GM12801 (cell line): ENCODE results near the gene AUNIP.

Experiments
- TF ChIP-seq, protein P1 (sequence below): IDR thresholded peaks from one replicate; pipeline ENCODE4 v1.5.1; 2011; ENCODE audit warnings: control low read depth; ENCODE audit not compliant: insufficient read length; ENCODE audit errors: extremely low read depth

AUNIP gene

DNA sequence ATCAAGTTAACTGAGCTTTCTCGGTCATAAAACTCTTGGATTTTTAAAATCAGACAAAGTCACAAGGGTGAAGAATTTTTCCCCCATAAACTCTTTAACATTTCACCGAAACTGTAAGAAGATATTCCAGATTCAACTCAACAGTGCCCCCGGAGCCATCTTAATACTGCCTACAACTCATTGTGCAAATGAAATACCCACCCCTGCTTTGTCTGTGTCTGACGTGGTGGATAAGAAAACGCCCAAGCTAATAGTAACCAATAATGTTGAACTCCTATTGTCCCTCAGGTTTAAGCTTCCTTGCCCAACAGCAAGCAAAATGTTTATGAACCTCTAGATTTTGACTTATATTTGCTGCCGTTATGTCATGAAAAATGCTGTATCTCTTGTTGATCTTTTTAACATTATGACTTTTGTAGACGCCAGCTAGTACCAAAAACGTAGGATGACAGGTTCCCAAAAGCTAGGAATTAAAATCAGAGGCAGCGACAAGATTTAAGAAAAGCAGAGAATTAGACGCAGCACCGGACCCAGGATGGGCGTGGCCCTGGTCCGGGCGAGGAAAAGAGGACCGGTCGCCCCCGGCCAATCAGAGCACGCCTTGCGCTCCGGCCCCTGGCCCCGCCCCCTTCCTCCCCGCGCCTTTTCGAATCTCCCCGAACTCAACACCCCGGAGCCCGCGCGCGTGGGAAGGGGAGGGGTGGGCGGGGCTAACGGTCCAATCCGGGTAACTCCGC lies 45.9 kb upstream of the AUNIP start:
- TF ChIP-seq, protein P1, sequence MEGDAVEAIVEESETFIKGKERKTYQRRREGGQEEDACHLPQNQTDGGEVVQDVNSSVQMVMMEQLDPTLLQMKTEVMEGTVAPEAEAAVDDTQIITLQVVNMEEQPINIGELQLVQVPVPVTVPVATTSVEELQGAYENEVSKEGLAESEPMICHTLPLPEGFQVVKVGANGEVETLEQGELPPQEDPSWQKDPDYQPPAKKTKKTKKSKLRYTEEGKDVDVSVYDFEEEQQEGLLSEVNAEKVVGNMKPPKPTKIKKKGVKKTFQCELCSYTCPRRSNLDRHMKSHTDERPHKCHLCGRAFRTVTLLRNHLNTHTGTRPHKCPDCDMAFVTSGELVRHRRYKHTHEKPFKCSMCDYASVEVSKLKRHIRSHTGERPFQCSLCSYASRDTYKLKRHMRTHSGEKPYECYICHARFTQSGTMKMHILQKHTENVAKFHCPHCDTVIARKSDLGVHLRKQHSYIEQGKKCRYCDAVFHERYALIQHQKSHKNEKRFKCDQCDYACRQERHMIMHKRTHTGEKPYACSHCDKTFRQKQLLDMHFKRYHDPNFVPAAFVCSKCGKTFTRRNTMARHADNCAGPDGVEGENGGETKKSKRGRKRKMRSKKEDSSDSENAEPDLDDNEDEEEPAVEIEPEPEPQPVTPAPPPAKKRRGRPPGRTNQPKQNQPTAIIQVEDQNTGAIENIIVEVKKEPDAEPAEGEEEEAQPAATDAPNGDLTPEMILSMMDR, result no peak

DNA sequence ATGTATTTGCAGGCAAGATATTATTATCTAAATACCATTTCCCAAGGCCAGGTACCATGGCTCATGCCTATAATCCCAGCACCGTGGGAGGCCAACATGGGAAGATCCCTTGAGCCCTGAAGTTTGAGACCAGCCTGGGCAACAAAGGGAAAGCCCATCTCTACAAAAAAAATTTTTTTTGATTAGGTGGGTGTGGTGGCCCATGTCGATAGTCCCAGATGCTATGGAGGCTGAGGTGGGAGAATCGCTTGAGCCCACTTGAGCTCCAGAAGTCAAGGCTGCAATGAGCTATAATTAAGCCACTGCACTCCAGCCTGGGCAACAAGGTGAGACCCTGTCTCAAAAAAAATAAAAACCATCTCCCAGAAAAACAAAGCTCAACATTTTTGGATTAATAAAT lies 44.7 kb upstream of the AUNIP start:
- TF ChIP-seq, protein P1, result no peak

GRCh38 chr1:25902462-25902861 lies 43.2 kb upstream of the AUNIP start:
- TF ChIP-seq, protein P1, result no peak

DNA sequence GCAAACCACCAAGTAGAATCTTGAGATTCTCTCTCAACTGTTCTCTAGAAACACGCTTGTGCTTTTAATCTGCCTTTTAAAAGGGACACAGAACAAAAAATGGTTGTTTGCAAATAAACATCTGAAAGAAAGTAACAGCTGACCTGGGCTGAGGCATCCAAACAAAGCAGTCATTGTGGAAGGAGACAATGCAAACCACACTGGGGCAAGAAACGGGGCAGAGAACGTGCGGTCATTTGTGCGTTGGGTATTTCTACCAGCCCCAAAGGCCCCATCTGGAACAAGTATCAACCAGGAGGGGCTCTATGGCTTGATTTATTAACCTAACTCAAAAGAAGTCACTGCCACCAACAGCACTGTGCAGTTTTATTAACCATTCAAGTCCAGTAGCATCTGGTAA lies 41.0 kb upstream of the AUNIP start:
- TF ChIP-seq, protein P1, result no peak

DNA sequence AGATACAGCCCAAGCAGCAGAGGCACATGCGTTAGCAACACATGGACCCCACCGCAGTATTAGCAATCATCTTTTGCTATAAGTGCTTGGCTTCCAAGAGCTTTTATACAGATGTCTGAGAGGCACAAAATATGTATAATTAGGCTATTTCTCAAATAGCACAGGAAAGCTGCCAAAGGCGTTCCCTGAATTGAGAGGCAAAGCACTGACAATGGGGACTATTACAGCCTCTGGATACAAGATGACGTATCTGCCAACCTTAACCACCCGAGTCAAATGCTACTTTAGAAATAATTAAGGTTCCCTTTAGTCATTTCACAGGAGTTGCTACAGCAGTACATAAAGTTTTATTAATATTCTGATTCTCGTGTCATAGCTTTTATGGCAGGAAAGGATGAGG lies 40.5 kb upstream of the AUNIP start:
- TF ChIP-seq, protein P1, result no peak

- TF ChIP-seq, protein P1, result no peak
These were observed 39.2 kb upstream of the AUNIP start for GRCh38 chr1:25898223-25899015.

DNA sequence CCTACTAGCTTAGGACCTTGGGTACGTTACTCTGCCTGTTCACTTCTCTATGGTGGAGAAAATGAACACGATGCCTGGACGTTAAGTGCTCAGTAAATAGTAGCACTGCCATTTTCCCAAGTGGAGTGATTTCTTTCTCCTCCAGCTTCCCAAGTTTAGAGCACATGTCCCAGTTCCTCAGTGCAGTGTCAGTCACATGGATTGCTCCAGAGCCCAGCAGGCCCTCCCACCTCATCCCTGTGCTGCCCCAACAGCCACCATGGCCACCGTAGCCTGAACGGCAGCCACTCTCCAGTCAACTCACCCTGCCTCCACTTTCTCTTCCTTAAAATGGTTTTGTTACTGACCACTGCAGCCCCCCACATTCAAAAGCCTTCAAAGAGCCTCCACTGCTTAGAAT lies 38.5 kb upstream of the AUNIP start:
- TF ChIP-seq, protein P1, result no peak
